ENCODE results near the gene MBOAT7. TPM values are rescaled to one million over a fixed set of nuclear protein-coding genes. Genes with fewer than 3 reads are reported as not detected.

Gene MBOAT7
- polyA plus RNA-seq, 1 experiment: 45.1 TPM

GRCh38 chr19:54191811-54192453 is 2.6 kb upstream of the MBOAT7 start:
- ChIA-PET POLR2A (interaction anchor here (0.6 to 3.4 kb wide), 7 partner anchors 9 to 142 kb away, joined by 3 to 50 read pairs (median 10); partner anchors contain the start of genes CNOT3 and RPS9), CTCF (interaction anchor here (0.6 to 1.4 kb wide), 5 partner anchors 9 to 1061 kb away, joined by 3 to 9 read pairs (median 4); partner anchors contain the start of gene RPS9)
- Histone ChIP-seq H3K4me3 (ENCODE audit: low read depth, low read length) (peak overlapping the region; percentile 84), H3K27ac (ENCODE audit: low read depth, low read length) (peak overlapping the region; percentile 40), H3K27me3 (ENCODE audit: control insufficient read depth, insufficient read depth, low read length) (no peaks in the 10 kb centered on the region), H3K9me3 (ENCODE audit: control insufficient read depth, insufficient read depth, low read length) (no peaks in the 10 kb centered on the region)
- DNase-seq (ENCODE audit: low read depth, low spot score): no peak
- TF ChIP-seq CTCF (IDR thresholded peaks at IDR 0.05; ENCODE audit: low read depth, low read length): no peak

- no peak for TF ChIP-seq CTCF (IDR thresholded peaks at IDR 0.05; ENCODE audit: low read depth, low read length)
- Histone ChIP-seq H3K9me3 (ENCODE audit: control insufficient read depth, insufficient read depth, low read length) (no peaks in the 10 kb centered on the region), H3K4me3 (ENCODE audit: low read depth, low read length) (peak within 1 kb of the TSS; percentile 84), H3K27me3 (ENCODE audit: control insufficient read depth, insufficient read depth, low read length) (no peaks in the 10 kb centered on the region), H3K27ac (ENCODE audit: low read depth, low read length) (peak within 1 kb of the TSS; percentile 99)
- DNase-seq (ENCODE audit: low read depth, low spot score): no peak
- ChIA-PET CTCF (interaction anchor here (0.6 to 1.4 kb wide), 4 partner anchors 10 to 41 kb away, joined by 3 to 9 read pairs (median 4); partner anchors contain the start of gene RPS9), POLR2A (interaction anchor here (0.6 to 3.4 kb wide), 9 partner anchors 10 to 282 kb away, joined by 3 to 50 read pairs (median 6); partner anchors contain the start of genes CDC42EP5, CNOT3, LENG1 and RPS9)
Observed at GRCh38 chr19:54191011-54191810, 1.8 kb upstream of the MBOAT7 start, which contains the start of gene TSEN34. Gene TSEN34 (plus strand): TSS chr19:54191308. CDS start chr19:54191365, 57 bp downstream.

GRCh38 chr19:54190503-54191010 is 1.2 kb upstream of the MBOAT7 start:
- CTCF ChIA-PET: no interaction called here
- peak overlapping the region; percentile 84 for H3K4me3 ChIP-seq (ENCODE audit: low read depth, low read length)

GRCh38 chr19:54189735-54190502 is 539 bp upstream of the MBOAT7 start:
- no peak for TF ChIP-seq CTCF (IDR thresholded peaks at IDR 0.05; ENCODE audit: low read depth, low read length)
- H3K4me3 ChIP-seq (ENCODE audit: low read depth, low read length): peak overlapping the region; percentile 82
- peak; percentile 100 for DNase-seq (ENCODE audit: low read depth, low spot score)
- no peaks in the 10 kb centered on the region for H3K9me3 ChIP-seq (ENCODE audit: control insufficient read depth, insufficient read depth, low read length)
- no peaks in the 10 kb centered on the region for H3K27me3 ChIP-seq (ENCODE audit: control insufficient read depth, insufficient read depth, low read length)
- H3K27ac ChIP-seq (ENCODE audit: low read depth, low read length): peak overlapping the region; percentile 99
- POLR2A ChIA-PET: interaction anchor here (0.5 to 3.4 kb wide), 17 partner anchors 11 to 283 kb away, joined by 3 to 50 read pairs (median 5); partner anchors contain the start of genes CDC42EP5, CNOT3, LENG1 and RPS9
- CTCF ChIA-PET: interaction anchor here (0.7 to 1.7 kb wide), 7 partner anchors 11 to 41 kb away, joined by 3 to 7 read pairs (median 4); no protein-coding TSS in a partner anchor

More at GRCh38 chr19:54190503-54191010, 1.2 kb upstream of the MBOAT7 start:
- H3K9me3 ChIP-seq (ENCODE audit: control insufficient read depth, insufficient read depth, low read length): no peaks in the 10 kb centered on the region
- peak overlapping the region; percentile 99 for H3K27ac ChIP-seq (ENCODE audit: low read depth, low read length)
- H3K27me3 ChIP-seq (ENCODE audit: control insufficient read depth, insufficient read depth, low read length): no peaks in the 10 kb centered on the region
- POLR2A ChIA-PET: interaction anchor here (0.6 to 3.4 kb wide), 9 partner anchors 11 to 283 kb away, joined by 3 to 50 read pairs (median 6); partner anchors contain the start of genes CDC42EP5, CNOT3, LENG1 and RPS9
- DNase-seq (ENCODE audit: low read depth, low spot score): peak; percentile 99
- TF ChIP-seq CTCF (IDR thresholded peaks at IDR 0.05; ENCODE audit: low read depth, low read length): no peak

Data from AG04450 (cell line).